WTC11 (cell line): ENCODE results near the gene KPNA3. TPM values are rescaled to one million over a fixed set of nuclear protein-coding genes. Genes with fewer than 3 reads are reported as not detected.
A peak's percentile ranks its signal among the peaks of the same experiment; 100 is the strongest.

Experiments used
- ATAC-seq: fragments of 200-7000 bp; cut with Tn5 transposase; 2 replicates; pipeline ENCODE4 v1.10.0; 2021; ENCODE audit warnings: mild to moderate bottlenecking, moderate library complexity
- CTCF ChIA-PET: fragments of 300-600 bp; sonication (Branson Sonifier 250); formaldehyde crosslinking; loops from one replicate; lab custom pipeline; 2021; ENCODE audit warnings: antibody characterized with exemption; lab: Charles Lee
- POLR2A ChIA-PET: fragments of 350-600 bp; sonication (Branson Sonifier 250); formaldehyde crosslinking; loops from one replicate; lab custom pipeline; 2021; ENCODE audit warnings: antibody characterized with exemption; lab: Charles Lee
- DNase-seq: peaks from one replicate; pipeline ENCODE4 v3.0.0; 2021; ENCODE audit warnings: low spot score
- H3K27ac Mint-ChIP-seq: 2 replicates; pipeline ENCODE4 v1.8.0; 2021; ENCODE audit warnings: mixed read lengths
- H3K27me3 Mint-ChIP-seq: 2 replicates; pipeline ENCODE4 v1.8.0; 2021; ENCODE audit warnings: low read depth, mild to moderate bottlenecking, moderate library complexity, mixed read lengths
- H3K36me3 Mint-ChIP-seq: 2 replicates; pipeline ENCODE4 v1.8.0; 2021; ENCODE audit warnings: mixed read lengths
- H3K4me1 Mint-ChIP-seq: 2 replicates; pipeline ENCODE4 v1.8.0; 2022; ENCODE audit warnings: mixed read lengths
- H3K4me3 Mint-ChIP-seq: 2 replicates; pipeline ENCODE4 v1.8.0; 2021; ENCODE audit warnings: mild to moderate bottlenecking, moderate library complexity, mixed read lengths
- H3K9me3 Mint-ChIP-seq: 2 replicates; pipeline ENCODE4 v1.8.0; 2021; ENCODE audit warnings: mixed read lengths
- CBFB ChIP-seq: sonication (generic); formaldehyde crosslinking; IDR thresholded peaks from 2 replicates; pipeline ENCODE4 v1.8.1; 2022; ENCODE audit warnings: mild to moderate bottlenecking, low read depth, missing genetic modification reagents
- FOXK1 ChIP-seq: sonication (generic); formaldehyde crosslinking; IDR thresholded peaks from 2 replicates; pipeline ENCODE4 v1.8.0; 2022; ENCODE audit warnings: mild to moderate bottlenecking, moderate library complexity, missing genetic modification reagents
- FOXP1 ChIP-seq: sonication (generic); formaldehyde crosslinking; IDR thresholded peaks from 2 replicates; pipeline ENCODE4 v1.8.0; 2022; ENCODE audit warnings: missing genetic modification reagents, mild to moderate bottlenecking, moderate library complexity, borderline replicate concordance
- KAT7 ChIP-seq: sonication (generic); formaldehyde crosslinking; IDR thresholded peaks from 2 replicates; pipeline ENCODE4 v1.8.1; 2023; ENCODE audit warnings: missing genetic modification reagents, mild to moderate bottlenecking, borderline replicate concordance
- NFATC4 ChIP-seq: fragments of 250-450 bp; sonication (Bioruptor Pico); IDR thresholded peaks from 2 replicates; pipeline ENCODE4 v1.9.0; 2021; ENCODE audit warnings: mild to moderate bottlenecking
- NR2C2 ChIP-seq: sonication (generic); formaldehyde crosslinking; IDR thresholded peaks from 2 replicates; pipeline ENCODE4 v1.8.0; 2022; ENCODE audit warnings: mild to moderate bottlenecking, missing genetic modification reagents
- SMAD3 ChIP-seq: sonication (generic); formaldehyde crosslinking; IDR thresholded peaks from 2 replicates; pipeline ENCODE4 v1.8.0; 2022; ENCODE audit warnings: missing genetic modification reagents, mild to moderate bottlenecking, borderline replicate concordance
- TP53 ChIP-seq: sonication (generic); formaldehyde crosslinking; IDR thresholded peaks from 2 replicates; pipeline ENCODE4 v1.8.1; 2023; ENCODE audit warnings: mild to moderate bottlenecking, missing genetic modification reagents
- ZNF416 ChIP-seq: fragments of 250-450 bp; sonication (Bioruptor Pico); IDR thresholded peaks from 2 replicates; pipeline ENCODE4 v1.9.0; 2021; ENCODE audit warnings: mild to moderate bottlenecking, inconsistent platforms
- total RNA-seq: library from RNA; stranded (reverse); gene quantifications from 3 replicates; pipeline ENCODE4 v1.2.3, GENCODE V29; 2021
- TF ChIP-seq, protein P1 (sequence below): sonication (generic); formaldehyde crosslinking; IDR thresholded peaks from 2 replicates; pipeline ENCODE4 v1.8.0; 2022; ENCODE audit warnings: missing genetic modification reagents
- TF ChIP-seq, protein P2 (sequence below): sonication (generic); formaldehyde crosslinking; IDR thresholded peaks from 2 replicates; pipeline ENCODE4 v1.8.1; 2023; ENCODE audit warnings: mild to moderate bottlenecking, moderate library complexity, missing genetic modification reagents
- TF ChIP-seq, protein P3 (sequence below): sonication (generic); formaldehyde crosslinking; IDR thresholded peaks from 2 replicates; pipeline ENCODE4 v1.8.0; 2023; ENCODE audit warnings: missing genetic modification reagents, mild to moderate bottlenecking, borderline replicate concordance

Gene KPNA3
- total RNA-seq, 1 experiment from 2014 or later, result 44.4 TPM

DNA sequence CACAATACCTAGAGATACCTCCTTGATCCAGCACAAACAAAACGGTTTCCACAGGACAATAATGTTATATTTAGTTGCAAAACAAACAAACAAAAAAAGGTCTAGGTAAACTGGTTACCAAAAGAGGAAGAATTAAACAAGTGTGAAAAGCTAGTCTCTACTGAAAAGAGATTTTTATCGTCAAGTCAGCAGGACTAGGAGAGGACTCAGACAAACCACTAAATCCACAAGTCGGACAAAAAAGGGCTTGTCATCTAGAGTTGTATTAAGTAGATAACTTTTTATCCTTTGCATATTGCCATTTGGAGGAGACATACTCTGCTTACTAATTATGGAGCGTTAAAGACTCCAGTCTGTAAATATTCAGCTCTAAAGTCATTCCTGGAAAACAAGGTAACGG is 9.9 kb upstream of the KPNA3 start:
- ChIA-PET CTCF (no interaction called here), POLR2A (no interaction called here)
- TF ChIP-seq SMAD3 (CRISPR knock-in tag) (no peak), NR2C2 (CRISPR knock-in tag) (no peak), NFATC4 (CRISPR knock-in tag) (no peak)
- TF ChIP-seq, protein P1, sequence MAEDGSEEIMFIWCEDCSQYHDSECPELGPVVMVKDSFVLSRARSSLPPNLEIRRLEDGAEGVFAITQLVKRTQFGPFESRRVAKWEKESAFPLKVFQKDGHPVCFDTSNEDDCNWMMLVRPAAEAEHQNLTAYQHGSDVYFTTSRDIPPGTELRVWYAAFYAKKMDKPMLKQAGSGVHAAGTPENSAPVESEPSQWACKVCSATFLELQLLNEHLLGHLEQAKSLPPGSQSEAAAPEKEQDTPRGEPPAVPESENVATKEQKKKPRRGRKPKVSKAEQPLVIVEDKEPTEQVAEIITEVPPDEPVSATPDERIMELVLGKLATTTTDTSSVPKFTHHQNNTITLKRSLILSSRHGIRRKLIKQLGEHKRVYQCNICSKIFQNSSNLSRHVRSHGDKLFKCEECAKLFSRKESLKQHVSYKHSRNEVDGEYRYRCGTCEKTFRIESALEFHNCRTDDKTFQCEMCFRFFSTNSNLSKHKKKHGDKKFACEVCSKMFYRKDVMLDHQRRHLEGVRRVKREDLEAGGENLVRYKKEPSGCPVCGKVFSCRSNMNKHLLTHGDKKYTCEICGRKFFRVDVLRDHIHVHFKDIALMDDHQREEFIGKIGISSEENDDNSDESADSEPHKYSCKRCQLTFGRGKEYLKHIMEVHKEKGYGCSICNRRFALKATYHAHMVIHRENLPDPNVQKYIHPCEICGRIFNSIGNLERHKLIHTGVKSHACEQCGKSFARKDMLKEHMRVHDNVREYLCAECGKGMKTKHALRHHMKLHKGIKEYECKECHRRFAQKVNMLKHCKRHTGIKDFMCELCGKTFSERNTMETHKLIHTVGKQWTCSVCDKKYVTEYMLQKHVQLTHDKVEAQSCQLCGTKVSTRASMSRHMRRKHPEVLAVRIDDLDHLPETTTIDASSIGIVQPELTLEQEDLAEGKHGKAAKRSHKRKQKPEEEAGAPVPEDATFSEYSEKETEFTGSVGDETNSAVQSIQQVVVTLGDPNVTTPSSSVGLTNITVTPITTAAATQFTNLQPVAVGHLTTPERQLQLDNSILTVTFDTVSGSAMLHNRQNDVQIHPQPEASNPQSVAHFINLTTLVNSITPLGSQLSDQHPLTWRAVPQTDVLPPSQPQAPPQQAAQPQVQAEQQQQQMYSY, result no peak
- Mint-ChIP-seq H3K27me3 (no peaks in the 10 kb centered on the region), H3K9me3 (peaks cover 3% of the 10 kb centered on the region), H3K4me1 (no peaks in the 10 kb centered on the region), H3K4me3 (no peak overlapping the region), H3K27ac (no peak overlapping the region), H3K36me3 (no peaks in the 10 kb centered on the region)
- DNase-seq (no peak), ATAC-seq (no peak)

DNA sequence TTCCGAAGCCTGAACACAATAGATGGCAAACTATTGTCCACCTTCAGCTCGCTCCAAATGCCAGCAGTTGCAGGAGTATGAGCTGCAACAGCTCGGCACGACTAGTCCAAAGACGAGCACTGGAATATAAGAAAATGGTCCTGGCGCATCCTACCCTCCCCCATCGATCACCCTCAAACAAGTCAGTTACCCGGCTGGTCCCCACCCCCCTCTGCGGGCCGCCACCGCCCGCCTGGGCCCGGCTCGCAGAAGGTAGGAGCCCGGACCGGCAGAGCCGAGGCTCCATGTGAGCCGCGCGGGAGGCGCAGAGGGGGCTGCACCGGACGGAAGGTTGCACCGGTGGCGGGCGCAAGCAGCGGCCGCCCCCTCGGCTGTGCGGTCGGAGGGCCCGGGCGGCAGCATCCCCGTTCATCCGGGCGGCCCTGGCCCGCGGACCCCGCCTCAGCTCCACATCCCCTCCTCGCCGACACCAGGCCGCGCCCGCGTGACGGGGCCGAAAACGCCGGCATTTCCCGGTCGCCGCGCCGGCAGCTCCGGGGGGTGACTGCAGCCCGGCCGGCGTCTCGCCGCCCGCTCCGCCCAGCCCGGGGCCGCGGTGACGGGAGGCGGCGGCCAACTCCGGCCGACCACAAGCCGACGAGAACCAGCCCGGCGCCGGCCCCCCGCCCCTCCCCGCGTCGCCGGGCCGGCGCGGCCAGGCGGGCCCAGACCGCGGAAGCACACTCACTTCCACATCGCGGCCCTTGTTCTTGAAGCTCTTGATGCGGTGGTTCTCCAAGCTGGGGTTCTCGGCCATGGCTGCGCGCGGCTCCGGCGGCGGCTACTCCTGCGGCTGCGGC is 552 bp downstream of the KPNA3 start:
- ChIA-PET CTCF (interaction anchor here (1.0 to 1.5 kb wide), 3 partner anchors 11 to 144 kb away, joined by 3 to 5 read pairs (median 4); partner anchors contain the start of genes EBPL and SPRYD7), POLR2A (interaction anchor here (0.9 to 1.7 kb wide), 4 partner anchors 12 to 348 kb away, joined by 3 to 9 read pairs (median 3); partner anchors contain the start of genes CAB39L and SETDB2)
- Mint-ChIP-seq H3K27ac (peak overlapping the region; percentile 97), H3K36me3 (no peaks in the 10 kb centered on the region), H3K9me3 (no peaks in the 10 kb centered on the region), H3K4me3 (peak overlapping the region; percentile 96)
- 0 out of 2 replicates have a peak, but pooled peaks have one; percentile 6 for TF ChIP-seq CBFB
- TF ChIP-seq, protein P2, sequence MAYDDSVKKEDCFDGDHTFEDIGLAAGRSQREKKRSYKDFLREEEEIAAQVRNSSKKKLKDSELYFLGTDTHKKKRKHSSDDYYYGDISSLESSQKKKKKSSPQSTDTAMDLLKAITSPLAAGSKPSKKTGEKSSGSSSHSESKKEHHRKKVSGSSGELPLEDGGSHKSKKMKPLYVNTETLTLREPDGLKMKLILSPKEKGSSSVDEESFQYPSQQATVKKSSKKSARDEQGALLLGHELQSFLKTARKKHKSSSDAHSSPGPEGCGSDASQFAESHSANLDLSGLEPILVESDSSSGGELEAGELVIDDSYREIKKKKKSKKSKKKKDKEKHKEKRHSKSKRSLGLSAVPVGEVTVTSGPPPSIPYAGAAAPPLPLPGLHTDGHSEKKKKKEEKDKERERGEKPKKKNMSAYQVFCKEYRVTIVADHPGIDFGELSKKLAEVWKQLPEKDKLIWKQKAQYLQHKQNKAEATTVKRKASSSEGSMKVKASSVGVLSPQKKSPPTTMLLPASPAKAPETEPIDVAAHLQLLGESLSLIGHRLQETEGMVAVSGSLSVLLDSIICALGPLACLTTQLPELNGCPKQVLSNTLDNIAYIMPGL (CRISPR knock-in tag), result peak; percentile 66; the same call in 1 of the 2 replicates
- TF ChIP-seq, protein P3, sequence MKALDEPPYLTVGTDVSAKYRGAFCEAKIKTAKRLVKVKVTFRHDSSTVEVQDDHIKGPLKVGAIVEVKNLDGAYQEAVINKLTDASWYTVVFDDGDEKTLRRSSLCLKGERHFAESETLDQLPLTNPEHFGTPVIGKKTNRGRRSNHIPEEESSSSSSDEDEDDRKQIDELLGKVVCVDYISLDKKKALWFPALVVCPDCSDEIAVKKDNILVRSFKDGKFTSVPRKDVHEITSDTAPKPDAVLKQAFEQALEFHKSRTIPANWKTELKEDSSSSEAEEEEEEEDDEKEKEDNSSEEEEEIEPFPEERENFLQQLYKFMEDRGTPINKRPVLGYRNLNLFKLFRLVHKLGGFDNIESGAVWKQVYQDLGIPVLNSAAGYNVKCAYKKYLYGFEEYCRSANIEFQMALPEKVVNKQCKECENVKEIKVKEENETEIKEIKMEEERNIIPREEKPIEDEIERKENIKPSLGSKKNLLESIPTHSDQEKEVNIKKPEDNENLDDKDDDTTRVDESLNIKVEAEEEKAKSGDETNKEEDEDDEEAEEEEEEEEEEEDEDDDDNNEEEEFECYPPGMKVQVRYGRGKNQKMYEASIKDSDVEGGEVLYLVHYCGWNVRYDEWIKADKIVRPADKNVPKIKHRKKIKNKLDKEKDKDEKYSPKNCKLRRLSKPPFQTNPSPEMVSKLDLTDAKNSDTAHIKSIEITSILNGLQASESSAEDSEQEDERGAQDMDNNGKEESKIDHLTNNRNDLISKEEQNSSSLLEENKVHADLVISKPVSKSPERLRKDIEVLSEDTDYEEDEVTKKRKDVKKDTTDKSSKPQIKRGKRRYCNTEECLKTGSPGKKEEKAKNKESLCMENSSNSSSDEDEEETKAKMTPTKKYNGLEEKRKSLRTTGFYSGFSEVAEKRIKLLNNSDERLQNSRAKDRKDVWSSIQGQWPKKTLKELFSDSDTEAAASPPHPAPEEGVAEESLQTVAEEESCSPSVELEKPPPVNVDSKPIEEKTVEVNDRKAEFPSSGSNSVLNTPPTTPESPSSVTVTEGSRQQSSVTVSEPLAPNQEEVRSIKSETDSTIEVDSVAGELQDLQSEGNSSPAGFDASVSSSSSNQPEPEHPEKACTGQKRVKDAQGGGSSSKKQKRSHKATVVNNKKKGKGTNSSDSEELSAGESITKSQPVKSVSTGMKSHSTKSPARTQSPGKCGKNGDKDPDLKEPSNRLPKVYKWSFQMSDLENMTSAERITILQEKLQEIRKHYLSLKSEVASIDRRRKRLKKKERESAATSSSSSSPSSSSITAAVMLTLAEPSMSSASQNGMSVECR (CRISPR knock-in tag), result no peak
- TF ChIP-seq FOXP1, result 0 out of 2 replicates have a peak, but pooled peaks have one; percentile 46
- TF ChIP-seq FOXK1 (CRISPR knock-in tag), result 0 out of 2 replicates have a peak, but pooled peaks have one; percentile 15
- 0 out of 2 replicates have a peak, but pooled peaks have one; percentile 21 for TF ChIP-seq TP53
- peak; percentile 28; the same call in 1 of the 2 replicates for TF ChIP-seq KAT7 (CRISPR knock-in tag)
- TF ChIP-seq ZNF416, result no peak
- TF ChIP-seq, all 79 proteins: peak for 6
- H3K27me3 Mint-ChIP-seq, result no peaks in the 10 kb centered on the region
- ATAC-seq (peak; percentile 5), DNase-seq (peak; percentile 50)
- peaks cover 33% of the 10 kb centered on the region for H3K4me1 Mint-ChIP-seq
